Lung (tissue), 12 donors: Measurements from ENCODE around the gene PLCB4. TPM values are rescaled to one million over a fixed set of nuclear protein-coding genes. Genes with fewer than 3 reads are reported as not detected.

Experiments used
- ATAC-seq: fragments of 200-7000 bp; cut with Tn5 transposase; one replicate; pipeline ENCODE4 v1.9.1; 2020; ENCODE audit warnings: moderate number of reproducible peaks; ENCODE audit not compliant: insufficient read depth, low FRiP score
- DNase-seq, 3 donors: peaks; one replicate each; pipeline ENCODE4 v3.0.0-alpha.2; 2013 to 2017
- H3K27ac ChIP-seq, 2 donors: one replicate each; pipeline ENCODE4 v1.5.1; 2013; ENCODE audit warnings: mild to moderate bottlenecking in 2 of 2, moderate library complexity in 2 of 2, control low read depth in 1 of 2, inconsistent platforms in 1 of 2, low read depth in 1 of 2, low read length in 1 of 2
- H3K27me3 ChIP-seq, 3 donors: one replicate each; pipeline ENCODE4 v1.5.1; 2013; ENCODE audit warnings: low read length in 2 of 3; ENCODE audit not compliant: control insufficient read depth in 3 of 3, insufficient read depth in 3 of 3
- H3K36me3 ChIP-seq, 4 donors: one replicate each; pipeline ENCODE4 v1.5.1; 2013; ENCODE audit warnings: low read length in 4 of 4, mild to moderate bottlenecking in 1 of 4, moderate library complexity in 1 of 4; ENCODE audit not compliant: control insufficient read depth in 4 of 4, insufficient read depth in 4 of 4
- H3K4me1 ChIP-seq, 5 donors: one replicate each; pipeline ENCODE4 v1.5.1; 2013; ENCODE audit warnings: low read length in 5 of 5, mild to moderate bottlenecking in 2 of 5, moderate library complexity in 1 of 5; ENCODE audit not compliant: control insufficient read depth in 5 of 5, insufficient read depth in 5 of 5
- H3K4me3 ChIP-seq: one replicate; pipeline ENCODE4 v1.5.1; 2013; ENCODE audit warnings: mild to moderate bottlenecking, control low read depth, moderate library complexity
- H3K9ac ChIP-seq, 2 donors: one replicate each; pipeline ENCODE4 v1.5.1; 2013; ENCODE audit warnings: low read length in 2 of 2, control low read depth in 1 of 2; ENCODE audit not compliant: insufficient read depth in 1 of 2
- H3K9me3 ChIP-seq, 4 donors: one replicate each; pipeline ENCODE4 v1.5.1; 2013; ENCODE audit warnings: low read length in 3 of 4, mild to moderate bottlenecking in 1 of 4, moderate library complexity in 1 of 4; ENCODE audit not compliant: control insufficient read depth in 4 of 4, insufficient read depth in 3 of 4
- CTCF ChIP-seq: IDR thresholded peaks from 2 replicates; pipeline ENCODE4 v1.5.1; 2012; ENCODE audit warnings: mild to moderate bottlenecking; ENCODE audit errors: control extremely low read depth, extremely low read depth
- WGBS, 2 donors: extraction: QIAGEN DNeasy Blood & Tissue Kit; methylation state at CpG; one replicate each; pipeline ENCODE4 v1.1.7; 2013; 5-methylcytosine and 5-hydroxymethylcytosine counted together
- polyA plus RNA-seq, 2 donors: library from polyadenylated mRNA; stranded (reverse); fragments of 200-250 nt; gene quantifications; one replicate each; pipeline ENCODE4 v1.2.1, GENCODE V29; 2013
- total RNA-seq, 2 donors: library from RNA; depleted of rRNA in 1 of 2; stranded (reverse); fragments of >200 nt in 1 of 2; gene quantifications; one replicate each; pipeline ENCODE4 v1.2.1, GENCODE V29; 2014 to 2021
- donor health status: control.
- donor health status: control.
- donor health status: Bipolar disorder and iron deficiency.
- donor health status: healthy.
- donor health status: DM: yes; HTN: yes; CAD: no.

The PLCB4 gene
- total and polyA plus RNA-seq, 4 donors, result 2.1 to 18.6 (median 5.6) TPM

- WGBS, 2 donors, result 96% methylated on average over 2 of the region's 2 CpGs
- no peak for TF ChIP-seq CTCF
- DNase-seq (no peak), ATAC-seq (no peak)
- Histone ChIP-seq H3K27me3 (no peaks in the 10 kb centered on the region), H3K9ac (no peak overlapping the region), H3K27ac (no peak overlapping the region), H3K36me3 (no peaks in the 10 kb centered on the region), H3K9me3 (no peaks in the 10 kb centered on the region), H3K4me1 (peaks cover 0 to 20% (median 0%) of the 10 kb centered on the region in 5 donors), H3K4me3 (no peak overlapping the region)
Measured at GRCh38 chr20:9331707-9332435, 263.0 kb downstream of the PLCB4 start.

GRCh38 chr20:9332791-9333479 is 264.0 kb downstream of the PLCB4 start:
- WGBS, 2 donors, result 44 to 47% methylated on average over 3 of the region's 3 CpGs
- Histone ChIP-seq H3K4me1 (peaks cover 0 to 20% (median 0%) of the 10 kb centered on the region in 5 donors), H3K9ac (no peak overlapping the region), H3K9me3 (no peaks in the 10 kb centered on the region), H3K27me3 (no peaks in the 10 kb centered on the region), H3K36me3 (no peaks in the 10 kb centered on the region), H3K4me3 (no peak overlapping the region), H3K27ac (no peak overlapping the region)
- TF ChIP-seq CTCF, result no peak
- ATAC-seq (no peak), DNase-seq (no peak)

- H3K27ac ChIP-seq, result no peak overlapping the region
- peaks cover 0 to 1% (median 0%) of the 10 kb centered on the region in 4 donors for H3K36me3 ChIP-seq
- H3K9ac ChIP-seq, result no peak overlapping the region
- no peak for TF ChIP-seq CTCF
- ATAC-seq (no peak), DNase-seq (no peak)
- H3K27me3 ChIP-seq, result no peaks in the 10 kb centered on the region
- 93 to 96% methylated on average over 3 of the region's 3 CpGs for WGBS, 2 donors
- no peak overlapping the region for H3K4me3 ChIP-seq
- peaks cover 0 to 20% (median 0%) of the 10 kb centered on the region in 5 donors for H3K4me1 ChIP-seq
- H3K9me3 ChIP-seq, result no peaks in the 10 kb centered on the region
Measured at GRCh38 chr20:9334866-9335265, 266.0 kb downstream of the PLCB4 start.
